GM13976 (cell line): ENCODE measurements around the gene CLPSL2.

Experiments used
- DNase-seq: peaks from one replicate; pipeline ENCODE4 v3.0.0; 2012; ENCODE audit warnings: low spot score
- CTCF ChIP-seq: IDR thresholded peaks from 2 replicates; pipeline ENCODE4 v1.5.1; 2012; ENCODE audit warnings: borderline replicate concordance, mild to moderate bottlenecking; ENCODE audit not compliant: insufficient read depth; ENCODE audit errors: extremely low read depth, missing control alignments, control extremely low read depth
- in situ Hi-C: fragments of 300-500 bp; cut with MboI; formaldehyde crosslinking; loops from one replicate; pipeline ENCODE4 v1.12.0; 2022; ENCODE audit warnings: low sequenced_read_pairs, mixed read lengths, inconsistent platforms; ENCODE audit not compliant: unreplicated experiment

The CLPSL2 gene

GRCh38 chr6:35824552-35825192, 48.3 kb downstream of the CLPSL2 start:
- TF ChIP-seq CTCF, result no peak
- DNase-seq, result no peak
- in situ Hi-C loops, result no loop called here
